PC-9 (cell line): ENCODE measurements around the gene FTO.

ENCODE experiments used
- EZH2 ChIP-seq: fragments of 200-600 bp; sonication (generic); IDR thresholded peaks from 2 replicates; pipeline ENCODE4 v1.8.0; 2017; ENCODE audit warnings: antibody characterized with exemption, low read depth
- TF ChIP-seq, protein P1 (sequence below): fragments of 200-600 bp; sonication (generic); conservative IDR thresholded peaks from 2 replicates; pipeline ENCODE4 v1.6.1; 2017; ENCODE audit warnings: mixed run types, antibody characterized with exemption, mild to moderate bottlenecking, moderate library complexity

- no peak for TF ChIP-seq EZH2
- TF ChIP-seq, protein P1, sequence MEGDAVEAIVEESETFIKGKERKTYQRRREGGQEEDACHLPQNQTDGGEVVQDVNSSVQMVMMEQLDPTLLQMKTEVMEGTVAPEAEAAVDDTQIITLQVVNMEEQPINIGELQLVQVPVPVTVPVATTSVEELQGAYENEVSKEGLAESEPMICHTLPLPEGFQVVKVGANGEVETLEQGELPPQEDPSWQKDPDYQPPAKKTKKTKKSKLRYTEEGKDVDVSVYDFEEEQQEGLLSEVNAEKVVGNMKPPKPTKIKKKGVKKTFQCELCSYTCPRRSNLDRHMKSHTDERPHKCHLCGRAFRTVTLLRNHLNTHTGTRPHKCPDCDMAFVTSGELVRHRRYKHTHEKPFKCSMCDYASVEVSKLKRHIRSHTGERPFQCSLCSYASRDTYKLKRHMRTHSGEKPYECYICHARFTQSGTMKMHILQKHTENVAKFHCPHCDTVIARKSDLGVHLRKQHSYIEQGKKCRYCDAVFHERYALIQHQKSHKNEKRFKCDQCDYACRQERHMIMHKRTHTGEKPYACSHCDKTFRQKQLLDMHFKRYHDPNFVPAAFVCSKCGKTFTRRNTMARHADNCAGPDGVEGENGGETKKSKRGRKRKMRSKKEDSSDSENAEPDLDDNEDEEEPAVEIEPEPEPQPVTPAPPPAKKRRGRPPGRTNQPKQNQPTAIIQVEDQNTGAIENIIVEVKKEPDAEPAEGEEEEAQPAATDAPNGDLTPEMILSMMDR = no peak
Measured at GRCh38 chr16:53836142-53836541, 132.2 kb downstream of the FTO start.
